Vagina (tissue), 2 donors: Measurements from ENCODE around the gene APOL1. TPM values are rescaled to one million over a fixed set of nuclear protein-coding genes. Genes with fewer than 3 reads are reported as not detected.

Experiments
- DNase-seq, 2 donors: peaks; one replicate each; pipeline ENCODE4 v3.0.0-alpha.2; 2017; ENCODE audit errors: extremely low spot score in 2 of 2
- H3K27ac ChIP-seq: fragments of 200-600 bp; sonication (generic); one replicate; pipeline ENCODE4 v1.5.1; 2019
- H3K27me3 ChIP-seq: fragments of 200-600 bp; sonication (generic); one replicate; pipeline ENCODE4 v1.5.1; 2019
- H3K36me3 ChIP-seq, 2 donors: fragments of 200-600 bp; sonication (generic); one replicate each; pipeline ENCODE4 v1.5.1; 2017 to 2019
- H3K4me1 ChIP-seq: fragments of 200-600 bp; sonication (generic); one replicate; pipeline ENCODE4 v1.5.1; 2019
- H3K4me3 ChIP-seq, 2 donors: fragments of 200-600 bp; sonication (generic); 1 replicate in 1 of 2; 2 replicates in 1 of 2; pipeline ENCODE4 v1.5.1; 2016 to 2019
- H3K9me3 ChIP-seq: fragments of 200-600 bp; sonication (generic); one replicate; pipeline ENCODE4 v1.5.1; 2019
- POLR2A ChIP-seq, 2 donors: fragments of 450-650 bp; IDR thresholded peaks; one replicate each; pipeline ENCODE4 v1.6.1; 2017; ENCODE audit warnings: antibody characterized with exemption in 2 of 2, mild to moderate bottlenecking in 2 of 2, moderate library complexity in 2 of 2
- POLR2AphosphoS5 ChIP-seq, 2 donors: sonication (generic); formaldehyde crosslinking; IDR thresholded peaks; one replicate each; pipeline ENCODE4 v1.9.0; 2017; ENCODE audit warnings: antibody characterized with exemption in 2 of 2, mild to moderate bottlenecking in 2 of 2, low read depth in 1 of 2; ENCODE audit not compliant: insufficient read depth in 1 of 2
- intact Hi-C: fragments of 100-400 bp; cut with DNase I; formaldehyde crosslinking; loops from one replicate; pipeline ENCODE4 v1.15.1; 2023
- total RNA-seq: library from RNA; depleted of rRNA; stranded (reverse); fragments of >200 nt; gene quantifications from one replicate; pipeline ENCODE4 v1.2.3, GENCODE V29; 2016
- TF ChIP-seq, protein P1 (sequence below), 3 experiments: fragments of 450-650 bp in 2 of 3; fragments of 200-600 bp in 1 of 3; sonication (generic) in 1 of 3; IDR thresholded peaks; one replicate each; pipeline ENCODE4 v1.5.1; 2017 to 2019; ENCODE audit warnings: antibody characterized with exemption in 3 of 3, mild to moderate bottlenecking in 2 of 3, moderate library complexity in 2 of 3

Gene APOL1
- total RNA-seq, 1 donor from 2014 or later, result 28.5 TPM

- no peak for TF ChIP-seq POLR2AphosphoS5 (IDR thresholded peaks at IDR 0.05; ENCODE audit: insufficient read depth in 1 of 2, low read depth in 1 of 2)
- TF ChIP-seq, protein P1, sequence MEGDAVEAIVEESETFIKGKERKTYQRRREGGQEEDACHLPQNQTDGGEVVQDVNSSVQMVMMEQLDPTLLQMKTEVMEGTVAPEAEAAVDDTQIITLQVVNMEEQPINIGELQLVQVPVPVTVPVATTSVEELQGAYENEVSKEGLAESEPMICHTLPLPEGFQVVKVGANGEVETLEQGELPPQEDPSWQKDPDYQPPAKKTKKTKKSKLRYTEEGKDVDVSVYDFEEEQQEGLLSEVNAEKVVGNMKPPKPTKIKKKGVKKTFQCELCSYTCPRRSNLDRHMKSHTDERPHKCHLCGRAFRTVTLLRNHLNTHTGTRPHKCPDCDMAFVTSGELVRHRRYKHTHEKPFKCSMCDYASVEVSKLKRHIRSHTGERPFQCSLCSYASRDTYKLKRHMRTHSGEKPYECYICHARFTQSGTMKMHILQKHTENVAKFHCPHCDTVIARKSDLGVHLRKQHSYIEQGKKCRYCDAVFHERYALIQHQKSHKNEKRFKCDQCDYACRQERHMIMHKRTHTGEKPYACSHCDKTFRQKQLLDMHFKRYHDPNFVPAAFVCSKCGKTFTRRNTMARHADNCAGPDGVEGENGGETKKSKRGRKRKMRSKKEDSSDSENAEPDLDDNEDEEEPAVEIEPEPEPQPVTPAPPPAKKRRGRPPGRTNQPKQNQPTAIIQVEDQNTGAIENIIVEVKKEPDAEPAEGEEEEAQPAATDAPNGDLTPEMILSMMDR (IDR thresholded peaks at IDR 0.05), result no peak
- no peak for TF ChIP-seq POLR2A (IDR thresholded peaks at IDR 0.05)
- H3K36me3 ChIP-seq, result peaks cover 0 to 32% of the 10 kb centered on the region in 2 donors
- DNase-seq, result peak in 1 of 2 donors; percentile 62
- H3K27me3 ChIP-seq, result no peaks in the 10 kb centered on the region
- intact Hi-C loops, result no loop called here
- H3K9me3 ChIP-seq, result no peaks in the 10 kb centered on the region
- H3K4me3 ChIP-seq, result no peak overlapping the region
- H3K4me1 ChIP-seq, result peaks cover 46% of the 10 kb centered on the region
- no peak overlapping the region for H3K27ac ChIP-seq
These were observed 18.0 kb upstream of the APOL1 start for GRCh38 chr22:36234919-36235318.

- intact Hi-C loops, result no loop called here
- TF ChIP-seq, protein P1 (IDR thresholded peaks at IDR 0.05), result no peak
- TF ChIP-seq POLR2AphosphoS5 (IDR thresholded peaks at IDR 0.05; ENCODE audit: insufficient read depth in 1 of 2, low read depth in 1 of 2) (no peak), POLR2A (IDR thresholded peaks at IDR 0.05) (no peak)
- Histone ChIP-seq H3K27ac (no peak overlapping the region), H3K36me3 (peaks cover 0 to 25% of the 10 kb centered on the region in 2 donors), H3K4me1 (peaks cover 48% of the 10 kb centered on the region), H3K4me3 (no peak overlapping the region), H3K27me3 (no peaks in the 10 kb centered on the region), H3K9me3 (no peaks in the 10 kb centered on the region)
- peak; percentile 56 to 58 for DNase-seq
These were observed 17.3 kb upstream of the APOL1 start for GRCh38 chr22:36235585-36235984.

- H3K27ac ChIP-seq, result peak overlapping the region; percentile 93
- intact Hi-C loops, result no loop called here
These were observed 16.3 kb upstream of the APOL1 start for GRCh38 chr22:36236388-36237319.

DNA sequence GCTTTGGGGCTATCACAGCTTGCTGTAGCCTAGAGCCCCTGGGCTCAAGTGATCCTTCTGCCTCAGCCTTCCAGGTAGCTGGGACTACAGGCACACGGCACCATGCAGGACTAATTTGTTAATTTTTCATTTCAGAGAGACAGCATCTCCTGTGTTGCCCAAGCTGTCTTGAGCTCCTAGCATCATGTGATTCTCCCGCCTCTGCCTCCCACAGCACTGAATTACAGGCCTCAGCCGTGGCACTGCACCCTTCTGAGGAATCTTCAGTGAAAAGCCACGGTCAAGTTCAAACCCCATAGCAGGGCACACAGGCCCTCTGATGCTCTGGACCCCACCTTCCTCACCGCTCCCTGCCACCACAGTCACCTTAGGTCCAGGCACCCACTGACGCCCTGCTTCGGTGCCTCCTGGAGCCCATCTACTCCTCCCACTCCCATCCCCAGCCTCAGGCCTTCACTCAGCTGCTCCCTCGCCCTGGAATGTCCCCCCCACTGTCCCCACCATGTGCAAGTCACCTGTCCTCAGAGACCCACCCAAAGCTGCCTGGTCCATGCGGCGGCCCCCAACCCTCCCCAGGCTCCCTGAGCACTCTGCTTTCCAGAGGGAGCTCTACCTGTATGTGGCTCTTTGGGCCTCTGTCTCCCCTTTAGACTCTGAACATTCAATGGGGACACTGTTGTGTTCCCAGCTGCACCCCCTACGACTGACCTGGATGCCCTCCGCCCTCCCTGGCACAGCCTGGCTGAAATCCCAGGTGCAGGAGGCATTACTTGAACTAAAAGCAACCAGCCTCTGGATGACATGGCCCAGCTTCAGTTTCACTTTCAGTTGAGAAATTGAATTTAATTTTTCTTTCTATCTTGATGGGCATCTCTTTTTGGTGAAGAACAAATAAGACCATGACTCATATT lies 15.2 kb upstream of the APOL1 start:
- peak overlapping the region; percentile 56 to 73 for H3K4me3 ChIP-seq

More at GRCh38 chr22:36236388-36237319, 16.3 kb upstream of the APOL1 start:
- Histone ChIP-seq H3K9me3 (no peaks in the 10 kb centered on the region), H3K27me3 (no peaks in the 10 kb centered on the region), H3K4me3 (peak overlapping the region; percentile 56 to 73), H3K36me3 (peaks cover 0 to 14% of the 10 kb centered on the region in 2 donors), H3K4me1 (peaks cover 48% of the 10 kb centered on the region)
- peak; percentile 61 to 85 for DNase-seq
- TF ChIP-seq POLR2AphosphoS5 (IDR thresholded peaks at IDR 0.05; ENCODE audit: insufficient read depth in 1 of 2, low read depth in 1 of 2) (no peak), POLR2A (IDR thresholded peaks at IDR 0.05) (no peak)
- TF ChIP-seq, protein P1 (IDR thresholded peaks at IDR 0.05), result no peak

More for the DNA sequence above, 15.2 kb upstream of the APOL1 start:
- H3K36me3 ChIP-seq, result peaks cover 0 to 10% of the 10 kb centered on the region in 2 donors
- H3K9me3 ChIP-seq, result no peaks in the 10 kb centered on the region
- intact Hi-C loops, result no loop called here
- H3K27ac ChIP-seq, result peak overlapping the region; percentile 93
- H3K4me1 ChIP-seq, result peaks cover 48% of the 10 kb centered on the region
- H3K27me3 ChIP-seq, result no peaks in the 10 kb centered on the region
- DNase-seq, result peak; percentile 61 to 87
- TF ChIP-seq, protein P1 (IDR thresholded peaks at IDR 0.05), result no peak
- TF ChIP-seq POLR2AphosphoS5 (IDR thresholded peaks at IDR 0.05; ENCODE audit: insufficient read depth in 1 of 2, low read depth in 1 of 2), result peak in 1 of 2 donors; percentile 39
- no peak for TF ChIP-seq POLR2A (IDR thresholded peaks at IDR 0.05)
